ENCODE results near the gene KCTD13. TPM values are rescaled to one million over a fixed set of nuclear protein-coding genes. Genes with fewer than 3 reads are reported as not detected.
A peak's percentile ranks its signal among the peaks of the same experiment; 100 is the strongest.
"Not testable (repeated sequence)": the region's sequence is repeated elsewhere in the genome, so short reads cannot be mapped to it uniquely, and the experiment has no call there.

The KCTD13 gene, protein sequence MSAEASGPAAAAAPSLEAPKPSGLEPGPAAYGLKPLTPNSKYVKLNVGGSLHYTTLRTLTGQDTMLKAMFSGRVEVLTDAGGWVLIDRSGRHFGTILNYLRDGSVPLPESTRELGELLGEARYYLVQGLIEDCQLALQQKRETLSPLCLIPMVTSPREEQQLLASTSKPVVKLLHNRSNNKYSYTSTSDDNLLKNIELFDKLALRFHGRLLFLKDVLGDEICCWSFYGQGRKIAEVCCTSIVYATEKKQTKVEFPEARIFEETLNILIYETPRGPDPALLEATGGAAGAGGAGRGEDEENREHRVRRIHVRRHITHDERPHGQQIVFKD
- 1.7 and 3.6 TPM in 2 replicates for total RNA-seq

GRCh38 chr16:29925781-29926710 lies at the start of gene KCTD13:
KCTD13 (minus strand) TSS chr16:29926226; CDS start chr16:29926033, 193 bp downstream.
- DNase-seq (ENCODE audit: low read depth in 2 of 2): peak; percentile 85 to 90

- DNase-seq (ENCODE audit: low read depth in 2 of 2): no peak
Observed at GRCh38 chr16:29975134-29975538, 49.1 kb upstream of the KCTD13 start.

- peak; percentile 84 to 89 for DNase-seq (ENCODE audit: low read depth in 2 of 2)
Observed at GRCh38 chr16:29974291-29975133, 48.5 kb upstream of the KCTD13 start.

- peak; percentile 100 for DNase-seq (ENCODE audit: low read depth in 2 of 2)
Observed at GRCh38 chr16:29973384-29974246, 47.6 kb upstream of the KCTD13 start, which contains the start of gene TAOK2. TAOK2 (plus strand) TSS chr16:29973868; CDS start chr16:29977773, 3,905 bp downstream.

- DNase-seq (ENCODE audit: low read depth in 2 of 2): no peak
Observed at GRCh38 chr16:29972992-29973383, 47.0 kb upstream of the KCTD13 start.

GRCh38 chr16:29972500-29972899 lies 46.5 kb upstream of the KCTD13 start:
- no peak for DNase-seq (ENCODE audit: low read depth in 2 of 2)

DNA sequence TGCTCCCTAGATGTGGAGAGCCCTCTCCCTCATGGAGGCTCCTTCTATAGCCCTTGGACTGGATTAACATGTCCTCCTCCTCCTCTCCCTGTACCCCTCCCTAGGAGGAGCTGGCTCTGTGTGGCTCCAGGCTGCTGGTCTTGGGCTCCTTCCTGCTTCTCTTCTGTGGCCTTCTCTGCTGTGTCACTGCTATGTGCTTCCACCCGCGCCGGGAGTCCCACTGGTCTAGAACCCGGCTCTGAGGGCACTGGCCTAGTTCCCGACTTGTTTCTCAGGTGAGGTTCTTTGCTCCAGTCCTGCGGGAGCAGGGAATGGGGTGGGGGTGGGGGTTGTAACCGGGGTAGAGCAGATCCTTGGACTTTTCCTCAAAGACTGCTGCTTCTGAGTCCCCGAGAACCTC lies 45.3 kb upstream of the KCTD13 start:
- no peak for DNase-seq (ENCODE audit: low read depth in 2 of 2)

GRCh38 chr16:29968205-29968604 lies 42.2 kb upstream of the KCTD13 start:
- DNase-seq (ENCODE audit: low read depth in 2 of 2): no peak

DNA sequence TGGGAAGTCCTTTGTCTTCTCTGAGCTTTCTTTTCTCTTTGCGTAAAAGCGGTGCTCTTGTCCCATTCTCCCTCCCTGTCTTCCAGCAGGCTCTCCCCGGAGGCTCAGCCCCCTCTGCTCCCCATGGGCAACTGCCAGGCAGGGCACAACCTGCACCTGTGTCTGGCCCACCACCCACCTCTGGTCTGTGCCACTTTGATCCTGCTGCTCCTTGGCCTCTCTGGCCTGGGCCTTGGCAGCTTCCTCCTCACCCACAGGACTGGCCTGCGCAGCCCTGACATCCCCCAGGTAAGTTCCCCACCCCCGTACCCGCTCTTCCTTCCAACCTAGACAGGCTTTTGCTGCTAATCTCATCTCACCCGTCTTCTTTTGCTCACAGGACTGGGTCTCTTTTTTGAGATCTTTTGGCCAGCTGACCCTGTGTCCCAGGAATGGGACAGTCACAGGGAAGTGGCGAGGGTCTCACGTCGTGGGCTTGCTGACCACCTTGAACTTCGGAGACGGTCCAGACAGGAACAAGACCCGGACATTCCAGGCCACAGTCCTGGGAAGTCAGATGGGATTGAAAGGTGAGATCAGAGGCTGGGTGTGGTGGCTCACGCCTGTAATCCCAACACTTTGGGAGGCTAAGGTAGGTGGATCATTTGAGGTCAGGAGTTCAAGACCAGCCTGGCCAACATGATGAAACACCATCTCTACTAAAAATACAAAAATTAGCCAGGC lies 37.2 kb upstream of the KCTD13 start:
- DNase-seq (ENCODE audit: low read depth in 2 of 2): no peak

GRCh38 chr16:29962344-29962994 lies 36.4 kb upstream of the KCTD13 start:
- peak in 1 of 2 donors; percentile 66 for DNase-seq (ENCODE audit: low read depth in 2 of 2)

- DNase-seq (ENCODE audit: low read depth in 2 of 2): peak; percentile 87 to 90
Observed at GRCh38 chr16:29961479-29962343, 35.7 kb upstream of the KCTD13 start, which contains the start of gene TMEM219. TMEM219 (plus strand) TSS chr16:29962079; CDS start chr16:29963144, 1,065 bp downstream.

DNA sequence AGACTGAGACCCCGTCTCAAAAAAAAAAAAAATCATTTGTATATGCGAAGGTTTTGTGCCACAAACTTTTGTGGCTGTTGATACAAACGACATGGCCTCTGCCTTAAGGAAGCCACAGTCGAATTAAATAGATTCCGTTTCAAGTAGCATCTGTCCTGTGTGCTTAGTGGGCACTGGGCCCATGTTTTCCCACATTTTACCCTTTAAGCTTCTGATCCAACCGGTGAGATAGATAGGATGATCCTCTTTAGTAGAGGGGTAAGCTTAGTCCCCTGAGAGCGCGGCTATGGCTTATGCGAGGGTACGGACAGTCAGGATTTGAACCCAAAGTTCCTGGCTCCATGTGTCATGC lies 35.1 kb upstream of the KCTD13 start:
- no peak for DNase-seq (ENCODE audit: low read depth in 2 of 2)

- DNase-seq (ENCODE audit: low read depth in 2 of 2): not testable (repeated sequence)
Observed at GRCh38 chr16:29959821-29960220, 33.8 kb upstream of the KCTD13 start.

GRCh38 chr16:29959293-29959692 lies 33.3 kb upstream of the KCTD13 start:
- DNase-seq (ENCODE audit: low read depth in 2 of 2): no peak

DNA sequence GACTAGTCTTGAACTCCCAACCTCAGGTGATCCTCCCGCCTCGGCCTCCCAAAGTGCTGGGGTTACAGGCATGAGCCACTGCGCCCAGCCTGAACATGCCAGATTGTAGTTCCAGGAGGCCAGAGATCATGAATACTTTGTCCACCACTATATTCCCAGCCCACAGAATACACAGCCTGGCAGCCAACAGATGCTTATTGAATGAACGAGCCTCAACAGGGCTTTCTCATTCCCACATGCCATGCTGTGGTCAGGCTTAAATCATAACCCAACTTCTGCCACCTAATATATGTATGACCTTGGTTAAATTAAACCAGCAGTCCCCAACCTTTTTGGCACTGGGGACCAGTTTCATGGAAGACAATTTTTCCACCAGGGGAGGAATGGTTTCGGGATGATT lies 32.7 kb upstream of the KCTD13 start:
- DNase-seq (ENCODE audit: low read depth in 2 of 2): no peak

- DNase-seq (ENCODE audit: low read depth in 2 of 2): no peak
Observed at GRCh38 chr16:29951625-29952365, 25.8 kb upstream of the KCTD13 start.

- DNase-seq (ENCODE audit: low read depth in 2 of 2): no peak
Observed at GRCh38 chr16:29950806-29951461, 24.9 kb upstream of the KCTD13 start.
